LNCAP (cell line): ENCODE results near the gene ATXN7L2.

Experiments used
- CTCF ChIP-seq: fragments of 450-650 bp; IDR thresholded peaks from 2 replicates; pipeline ENCODE4 v1.5.1; 2017; ENCODE audit warnings: mild to moderate bottlenecking

The ATXN7L2 gene

GRCh38 chr1:109479901-109480300 is 3.8 kb upstream of the ATXN7L2 start:
- no peak for TF ChIP-seq CTCF

GRCh38 chr1:109481646-109482045 is 2.1 kb upstream of the ATXN7L2 start:
- no peak for TF ChIP-seq CTCF

- no peak for TF ChIP-seq CTCF
These were observed 1.5 kb upstream of the ATXN7L2 start for GRCh38 chr1:109482242-109482641.

GRCh38 chr1:109482791-109483671 is 674 bp upstream of the ATXN7L2 start:
- TF ChIP-seq CTCF = no peak

- no peak for TF ChIP-seq CTCF
These were observed 842 bp downstream of the ATXN7L2 start for GRCh38 chr1:109484519-109484975.

GRCh38 chr1:109485001-109485400 is 1.3 kb downstream of the ATXN7L2 start:
- no peak for TF ChIP-seq CTCF

GRCh38 chr1:109487261-109487660 is 3.6 kb downstream of the ATXN7L2 start:
- TF ChIP-seq CTCF = no peak

GRCh38 chr1:109488201-109488600 is 4.5 kb downstream of the ATXN7L2 start:
- no peak for TF ChIP-seq CTCF
